HCT116 (cell line): ENCODE results near the gene COX10.

Source experiments
- CTCF ChIP-seq, 3 experiments: fragments of 200-600 bp in 1 of 3; sonication (generic) in 1 of 3; IDR thresholded peaks in 2 of 3; conservative IDR thresholded peaks in 1 of 3; 2 replicates each; pipeline ENCODE4 v1.5.1; 2012 to 2017; ENCODE audit warnings: low read depth in 2 of 3, low read length in 2 of 3, antibody characterized with exemption in 1 of 3, borderline replicate concordance in 1 of 3, control low read depth in 1 of 3, mild to moderate bottlenecking in 1 of 3, mixed read lengths in 1 of 3, mixed run types in 1 of 3, moderate library complexity in 1 of 3; ENCODE audit not compliant: insufficient read depth in 1 of 3
- EZH2 ChIP-seq: fragments of 200-600 bp; sonication (generic); IDR thresholded peaks from 2 replicates; pipeline ENCODE4 v1.6.1; 2017; ENCODE audit warnings: antibody characterized with exemption, mixed run types
- EZH2phosphoT487 ChIP-seq: fragments of 200-600 bp; IDR thresholded peaks from 2 replicates; pipeline ENCODE4 v1.6.1; 2018; ENCODE audit warnings: antibody characterized with exemption, borderline replicate concordance
- JUND ChIP-seq: IDR thresholded peaks from 2 replicates; pipeline ENCODE4 v1.6.1; 2012
- POLR2A ChIP-seq: IDR thresholded peaks from 2 replicates; pipeline ENCODE4 v1.7.0; 2011; ENCODE audit warnings: borderline replicate concordance; ENCODE audit not compliant: insufficient read depth, insufficient read length; ENCODE audit errors: extremely low read depth
- RAD21 ChIP-seq: IDR thresholded peaks from 2 replicates; pipeline ENCODE4 v1.6.1; 2012; ENCODE audit warnings: low read depth, mild to moderate bottlenecking
- YY1 ChIP-seq: IDR thresholded peaks from 2 replicates; pipeline ENCODE4 v1.6.1; 2011; ENCODE audit warnings: low read length, low read depth, moderate library complexity, mild to moderate bottlenecking; ENCODE audit not compliant: insufficient replicate concordance; ENCODE audit errors: extremely low read depth

- TF ChIP-seq POLR2A = no peak
- TF ChIP-seq JUND = no peak
- no peak for TF ChIP-seq EZH2
- no peak for TF ChIP-seq RAD21
- no peak for TF ChIP-seq EZH2phosphoT487
- no peak for TF ChIP-seq CTCF (IDR thresholded peaks at IDR 0.05 in 2 of 3, conservative IDR thresholded peaks at IDR 0.05 in 1 of 3; ENCODE audit: borderline replicate concordance in 1 of 3, insufficient read depth in 1 of 3, low read depth in 2 of 3, low read length in 2 of 3)
- no peak for TF ChIP-seq YY1
These were observed 18.7 kb upstream of the COX10 start for GRCh38 chr17:14050616-14051015.
